A673 (cell line): ENCODE measurements around the gene NEUROD1. TPM values are rescaled to one million over a fixed set of nuclear protein-coding genes. Genes with fewer than 3 reads are reported as not detected.

Source experiments
- BruUV-seq: library from RNA; stranded (reverse); fragments of 400-500 nt; replicated peaks from 2 replicates; lab custom pipeline; 2021; lab: Mats Ljungman, UMichigan
- CTCF ChIA-PET: fragments of 300-600 bp; sonication (Branson Sonifier 250); formaldehyde crosslinking; loops from one replicate; lab custom pipeline; 2022; ENCODE audit warnings: antibody characterized with exemption; lab: Charles Lee
- POLR2A ChIA-PET: fragments of 300-600 bp; sonication (Branson Sonifier 250); formaldehyde crosslinking; loops from one replicate; lab custom pipeline; 2022; ENCODE audit warnings: antibody characterized with exemption; ENCODE audit not compliant: low non-redundant PET; lab: Charles Lee
- DNase-seq: peaks from one replicate; pipeline ENCODE4 v3.0.0-alpha.2; 2015; ENCODE audit warnings: low spot score
- H3K27ac ChIP-seq: fragments of 200-600 bp; sonication (generic); 2 replicates; pipeline ENCODE4 v1.5.1; 2016; ENCODE audit warnings: mixed run types, low read depth, mild to moderate bottlenecking, mixed read lengths, antibody characterized with exemption, low read length; ENCODE audit not compliant: poor library complexity, severe bottlenecking
- H3K27me3 ChIP-seq: fragments of 200-600 bp; sonication (generic); replicated peaks from 2 replicates; pipeline ENCODE4 v1.6.1; 2017; ENCODE audit warnings: mixed run types, low read depth, mild to moderate bottlenecking, mixed read lengths, antibody characterized with exemption, low read length; ENCODE audit not compliant: insufficient read depth, poor library complexity
- H3K36me3 ChIP-seq: fragments of 200-600 bp; sonication (generic); 2 replicates; pipeline ENCODE4 v1.6.1; 2016; ENCODE audit warnings: mixed run types, mild to moderate bottlenecking, mixed read lengths, antibody characterized with exemption, low read length; ENCODE audit not compliant: insufficient read depth, poor library complexity, severe bottlenecking
- H3K4me1 ChIP-seq: fragments of 200-600 bp; sonication (generic); 2 replicates; pipeline ENCODE4 v1.6.1; 2017; ENCODE audit warnings: mixed run types, mild to moderate bottlenecking, mixed read lengths, antibody characterized with exemption, low read length; ENCODE audit not compliant: insufficient read depth, poor library complexity, severe bottlenecking
- H3K4me3 ChIP-seq: fragments of 200-600 bp; sonication (generic); 2 replicates; pipeline ENCODE4 v1.5.1; 2016; ENCODE audit warnings: low read depth, mixed run types, mild to moderate bottlenecking, mixed read lengths, low read length; ENCODE audit not compliant: poor library complexity, severe bottlenecking
- H3K9me3 ChIP-seq: fragments of 200-600 bp; sonication (generic); 2 replicates; pipeline ENCODE4 v1.6.1; 2016; ENCODE audit warnings: mixed run types, low read depth, mild to moderate bottlenecking, mixed read lengths, antibody characterized with exemption, low read length; ENCODE audit not compliant: poor library complexity, severe bottlenecking
- EZH2 ChIP-seq: fragments of 200-600 bp; sonication (generic); IDR thresholded peaks from 2 replicates; pipeline ENCODE4 v1.6.1; 2017; ENCODE audit warnings: borderline replicate concordance, low read depth, mild to moderate bottlenecking, mixed read lengths, antibody characterized with exemption, low read length; ENCODE audit not compliant: poor library complexity, severe bottlenecking
- intact Hi-C: fragments of 100-400 bp; cut with micrococcal nuclease; formaldehyde crosslinking; loops from one replicate; pipeline ENCODE4 v1.10.0; 2022; ENCODE audit not compliant: unreplicated experiment
- total RNA-seq: library from RNA; stranded (reverse); gene quantifications from 2 replicates; pipeline ENCODE4 v1.2.3, GENCODE V29; 2021
- TF ChIP-seq, protein P1 (sequence below): fragments of 300-800, 200-600 bp; sonication (generic); conservative IDR thresholded peaks from 2 replicates; pipeline ENCODE4 v1.5.1; 2017; ENCODE audit warnings: low read depth, mild to moderate bottlenecking, antibody characterized with exemption, low read length, moderate library complexity, mixed read lengths

NEUROD1 gene
- total RNA-seq, 1 experiment from 2014 or later: not detected

DNA sequence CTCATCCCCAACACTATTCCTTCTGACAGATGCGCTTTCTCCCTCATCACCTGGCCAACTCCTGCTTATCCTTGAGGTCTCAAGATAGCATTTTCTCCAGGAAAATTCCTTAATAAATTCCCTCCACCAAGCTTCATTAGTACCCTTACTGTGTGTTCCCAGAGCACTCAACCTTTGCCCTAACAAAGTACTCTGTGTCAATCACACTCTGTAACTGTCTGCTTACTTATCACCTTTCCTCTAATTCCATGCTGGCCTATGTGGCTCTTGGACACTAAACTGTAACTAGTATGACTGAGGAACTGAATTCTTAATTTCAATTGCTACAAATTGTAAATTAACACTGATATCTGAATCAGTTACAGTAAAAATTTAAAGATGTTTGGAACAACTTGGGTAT, 17.9 kb upstream of the NEUROD1 start:
- intact Hi-C loops: no loop called here
- Histone ChIP-seq H3K9me3 (no peaks in the 10 kb centered on the region), H3K27ac (no peak overlapping the region), H3K27me3 (no peaks in the 10 kb centered on the region), H3K36me3 (no peaks in the 10 kb centered on the region), H3K4me3 (no peak overlapping the region), H3K4me1 (no peaks in the 10 kb centered on the region)
- no TSS peak for BruUV-seq
- ChIA-PET POLR2A (no interaction called here), CTCF (no interaction called here)
- TF ChIP-seq, protein P1, sequence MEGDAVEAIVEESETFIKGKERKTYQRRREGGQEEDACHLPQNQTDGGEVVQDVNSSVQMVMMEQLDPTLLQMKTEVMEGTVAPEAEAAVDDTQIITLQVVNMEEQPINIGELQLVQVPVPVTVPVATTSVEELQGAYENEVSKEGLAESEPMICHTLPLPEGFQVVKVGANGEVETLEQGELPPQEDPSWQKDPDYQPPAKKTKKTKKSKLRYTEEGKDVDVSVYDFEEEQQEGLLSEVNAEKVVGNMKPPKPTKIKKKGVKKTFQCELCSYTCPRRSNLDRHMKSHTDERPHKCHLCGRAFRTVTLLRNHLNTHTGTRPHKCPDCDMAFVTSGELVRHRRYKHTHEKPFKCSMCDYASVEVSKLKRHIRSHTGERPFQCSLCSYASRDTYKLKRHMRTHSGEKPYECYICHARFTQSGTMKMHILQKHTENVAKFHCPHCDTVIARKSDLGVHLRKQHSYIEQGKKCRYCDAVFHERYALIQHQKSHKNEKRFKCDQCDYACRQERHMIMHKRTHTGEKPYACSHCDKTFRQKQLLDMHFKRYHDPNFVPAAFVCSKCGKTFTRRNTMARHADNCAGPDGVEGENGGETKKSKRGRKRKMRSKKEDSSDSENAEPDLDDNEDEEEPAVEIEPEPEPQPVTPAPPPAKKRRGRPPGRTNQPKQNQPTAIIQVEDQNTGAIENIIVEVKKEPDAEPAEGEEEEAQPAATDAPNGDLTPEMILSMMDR: no peak
- no peak for TF ChIP-seq EZH2
- no peak for DNase-seq

DNA sequence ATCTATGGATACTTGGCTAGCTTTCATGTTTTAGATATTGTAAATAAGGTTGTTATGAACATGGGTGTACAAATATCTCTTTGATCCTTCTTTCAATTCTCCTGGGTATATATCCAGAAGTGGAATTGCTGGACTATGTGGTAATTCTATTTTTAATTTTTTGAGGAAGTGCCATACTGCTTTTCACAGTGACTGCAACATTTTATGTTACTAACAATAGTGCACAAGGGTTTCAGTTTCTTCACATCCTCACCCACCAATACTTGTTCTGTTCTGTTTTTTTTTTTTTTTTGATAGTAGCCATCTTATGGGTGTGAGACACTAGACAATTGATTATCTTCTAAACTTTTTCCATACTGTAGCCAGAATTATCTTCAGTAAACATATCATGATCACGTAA, 17.3 kb upstream of the NEUROD1 start:
- intact Hi-C loops: no loop called here
- POLR2A ChIA-PET: no interaction called here

DNA sequence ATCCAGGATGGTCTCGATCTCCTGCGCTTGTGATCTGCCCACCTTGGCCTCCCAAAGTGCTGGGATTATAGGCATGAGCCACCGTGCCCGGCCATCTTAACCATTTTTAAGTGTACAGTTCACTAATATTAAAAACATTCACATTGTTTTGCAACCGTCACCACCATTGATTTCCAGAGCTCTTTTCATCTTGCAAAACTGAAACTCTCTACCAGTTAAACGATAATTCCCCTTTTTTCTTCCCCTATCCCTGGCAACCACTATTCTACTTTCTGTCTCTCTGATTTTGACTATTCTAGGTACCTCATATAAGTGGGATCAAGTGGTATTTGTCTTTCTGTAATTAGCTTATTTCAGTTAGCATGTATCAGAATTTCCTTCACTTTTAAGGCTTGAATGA, 16.8 kb upstream of the NEUROD1 start:
- no peaks in the 10 kb centered on the region for H3K36me3 ChIP-seq
- no peak overlapping the region for H3K4me3 ChIP-seq
- H3K27ac ChIP-seq: no peak overlapping the region
- intact Hi-C loops: no loop called here
- H3K4me1 ChIP-seq: no peaks in the 10 kb centered on the region
- TF ChIP-seq EZH2: no peak
- TF ChIP-seq, protein P1: no peak
- H3K27me3 ChIP-seq: no peaks in the 10 kb centered on the region
- H3K9me3 ChIP-seq: no peaks in the 10 kb centered on the region
- BruUV-seq: no TSS peak
- CTCF ChIA-PET: no interaction called here
- DNase-seq: no peak
- POLR2A ChIA-PET: no interaction called here

More for the DNA sequence above, 17.3 kb upstream of the NEUROD1 start:
- no peaks in the 10 kb centered on the region for H3K4me1 ChIP-seq
- no peak overlapping the region for H3K27ac ChIP-seq
- H3K36me3 ChIP-seq: no peaks in the 10 kb centered on the region
- CTCF ChIA-PET: interaction anchor here (0.6 kb wide), 1 partner anchor 18 kb away, joined by 3 read pairs; no protein-coding TSS in a partner anchor
- H3K27me3 ChIP-seq: no peaks in the 10 kb centered on the region
- no peak overlapping the region for H3K4me3 ChIP-seq
- BruUV-seq: no TSS peak
- TF ChIP-seq, protein P1: no peak
- TF ChIP-seq EZH2: no peak
- DNase-seq: no peak
- H3K9me3 ChIP-seq: no peaks in the 10 kb centered on the region
